Measurements from ENCODE around the gene UBE2U. TPM values are rescaled to one million over a fixed set of nuclear protein-coding genes. Genes with fewer than 3 reads are reported as not detected.
"Not testable (repeated sequence)": the region's sequence is repeated elsewhere in the genome, so short reads cannot be mapped to it uniquely, and the experiment has no call there.

The UBE2U gene
- total and polyA plus RNA-seq, 10 of the 15 experiments (the other 5 are each of a cell fraction or from before 2014, with no cell fraction given): not detected

DNA sequence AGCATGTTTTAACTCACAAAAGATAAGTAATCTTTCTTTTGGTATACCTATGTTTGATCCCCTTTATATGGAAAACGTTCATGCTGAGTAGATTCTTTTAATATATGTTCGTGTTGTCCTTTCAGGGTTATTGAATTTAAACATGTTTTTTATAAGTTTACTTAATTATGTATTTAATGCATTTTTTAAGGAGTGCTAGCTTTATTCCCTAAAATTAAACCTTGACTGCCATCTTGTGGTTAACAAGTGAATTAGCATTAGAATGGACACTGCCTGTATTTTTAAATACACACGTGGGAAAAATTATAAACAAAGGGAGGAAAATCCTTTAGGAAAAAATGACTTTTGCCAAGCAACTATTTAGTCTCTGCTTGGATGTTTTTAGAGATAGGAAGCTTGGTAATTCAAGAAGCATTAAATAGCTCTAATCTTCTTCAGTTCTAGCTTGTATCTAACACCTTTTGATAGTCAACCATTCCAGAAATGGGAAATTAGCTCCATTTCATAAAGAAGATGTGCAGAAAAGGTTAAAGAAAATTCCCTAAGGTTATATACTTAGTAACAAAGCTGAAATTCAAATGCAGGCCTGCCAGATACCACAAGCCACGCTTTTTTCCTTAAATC is 43.0 kb downstream of the UBE2U start (continued):
- TF ChIP-seq ZNF592 (IDR thresholded peaks at IDR 0.05) (peak; percentile 42; the same call in 1 of the 2 replicates), SMC3 (IDR thresholded peaks at IDR 0.05; ENCODE audit: borderline replicate concordance, low read length) (peak; percentile 79), ELK1 (IDR thresholded peaks at IDR 0.05; ENCODE audit: low read depth, low read length) (no peak)

DNA sequence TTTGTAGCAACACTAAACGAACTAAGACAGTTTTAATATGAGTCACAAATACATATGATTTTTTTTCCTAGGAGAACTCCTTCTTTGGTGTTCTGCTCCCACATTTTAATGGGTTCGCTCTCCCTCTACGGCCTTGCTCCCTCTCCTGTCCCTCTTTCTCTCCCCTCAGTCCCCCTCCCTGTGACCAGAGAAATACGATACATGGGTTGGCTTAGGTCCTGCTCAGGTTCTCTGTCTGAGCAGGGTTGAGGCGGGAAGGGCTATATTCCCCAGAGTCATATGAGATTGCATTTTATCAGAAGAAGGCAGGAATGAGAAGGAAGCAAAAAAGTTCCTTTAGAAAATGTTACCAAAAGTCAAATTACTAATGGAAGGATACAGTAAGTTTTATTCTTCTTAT is 44.6 kb downstream of the UBE2U start:
- H3K9ac ChIP-seq (ENCODE audit: control insufficient read depth, insufficient read depth, low read length): no peak overlapping the region
- H3K9me3 ChIP-seq (replicated peaks; ENCODE audit: control insufficient read depth, insufficient read depth, low read length): no peaks in the 10 kb centered on the region
- no peak overlapping the region for H3K4me3 ChIP-seq
- intact Hi-C loops (cut with micrococcal nuclease; ENCODE audit: unreplicated experiment) (no loop called here), in situ Hi-C loops (cut with MboI) (no loop called here)
- H3K4me1 ChIP-seq (ENCODE audit: control insufficient read depth, insufficient read depth, low read length): no peaks in the 10 kb centered on the region
- no peak overlapping the region for H3K27ac ChIP-seq (ENCODE audit: control insufficient read depth, insufficient read depth)
- POLR2A ChIA-PET: interaction anchor here (0.6 kb wide), 2 partner anchors 108 to 418 kb away, joined by 4 to 6 read pairs; no protein-coding TSS in a partner anchor
- FAIRE-seq (no peak), DNase-seq (ENCODE audit: low read depth, low spot score) (no peak), ATAC-seq (no peak)
- TF ChIP-seq, protein P1, sequence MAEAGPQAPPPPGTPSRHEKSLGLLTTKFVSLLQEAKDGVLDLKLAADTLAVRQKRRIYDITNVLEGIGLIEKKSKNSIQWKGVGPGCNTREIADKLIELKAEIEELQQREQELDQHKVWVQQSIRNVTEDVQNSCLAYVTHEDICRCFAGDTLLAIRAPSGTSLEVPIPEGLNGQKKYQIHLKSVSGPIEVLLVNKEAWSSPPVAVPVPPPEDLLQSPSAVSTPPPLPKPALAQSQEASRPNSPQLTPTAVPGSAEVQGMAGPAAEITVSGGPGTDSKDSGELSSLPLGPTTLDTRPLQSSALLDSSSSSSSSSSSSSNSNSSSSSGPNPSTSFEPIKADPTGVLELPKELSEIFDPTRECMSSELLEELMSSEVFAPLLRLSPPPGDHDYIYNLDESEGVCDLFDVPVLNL (IDR thresholded peaks at IDR 0.05; ENCODE audit: low read depth, low read length): no peak
- TF ChIP-seq SIX5 (IDR thresholded peaks at IDR 0.05; ENCODE audit: low read depth, low read length, severe bottlenecking) (no peak), DPF2 (IDR thresholded peaks at IDR 0.05) (no peak)
- no TSS peak for BruUV-seq (replicated peaks)
- no peak overlapping the region for H3K4me2 ChIP-seq (ENCODE audit: control insufficient read depth, insufficient read depth)
- no peaks in the 10 kb centered on the region for H3K79me2 ChIP-seq (ENCODE audit: control insufficient read depth, insufficient read depth, low read length)
- 20% methylated on average over 5 of the region's 5 CpGs for WGBS (ENCODE audit: insufficient coverage, insufficient replicate concordance, low lambda C conversion rate, missing lambda C conversion rate)
- RAD21 ChIA-PET (ENCODE audit: unreplicated experiment): interaction anchor here (0.6 to 1.1 kb wide), 3 partner anchors 109 to 247 kb away, joined by 4 read pairs; no protein-coding TSS in a partner anchor
- no peaks in the 10 kb centered on the region for H4K20me1 ChIP-seq (ENCODE audit: control insufficient read depth, insufficient read depth)
- SMC1A ChIA-PET (ENCODE audit: uncharacterized antibody, unreplicated experiment): interaction anchor here (1.2 to 6.4 kb wide), 4 partner anchors 111 to 574 kb away, joined by 3 to 49 read pairs (median 8); no protein-coding TSS in a partner anchor
- no peaks in the 10 kb centered on the region for H3K36me3 ChIP-seq (ENCODE audit: control insufficient read depth in 2 of 2, insufficient read depth in 2 of 2, low read length in 1 of 2)
- no peak overlapping the region for H2AFZ ChIP-seq (ENCODE audit: control insufficient read depth, low read depth, low read length)
- CTCF ChIA-PET: interaction anchor here (0.6 to 2.9 kb wide), 13 partner anchors 8 to 631 kb away, joined by 3 to 35 read pairs (median 4); no protein-coding TSS in a partner anchor
- H3K27me3 ChIP-seq (replicated peaks in 1 of 2; ENCODE audit: control insufficient read depth in 2 of 2, insufficient read depth in 2 of 2, low read length in 1 of 2): 0 out of 4 replicates have a peak, but pooled peaks cover 0 to 2% of the 10 kb centered on the region in 2 experiments

GRCh38 chr1:64250472-64250871 is 47.0 kb downstream of the UBE2U start:
- H2AFZ ChIP-seq (ENCODE audit: control insufficient read depth, low read depth, low read length); ATAC-seq; H3K36me3 ChIP-seq (ENCODE audit: control insufficient read depth in 2 of 2, insufficient read depth in 2 of 2, low read length in 1 of 2); H4K20me1 ChIP-seq (ENCODE audit: control insufficient read depth, insufficient read depth); FAIRE-seq; POLR2A ChIA-PET; SMC1A ChIA-PET (ENCODE audit: uncharacterized antibody, unreplicated experiment); H3K9me3 ChIP-seq (replicated peaks; ENCODE audit: control insufficient read depth, insufficient read depth, low read length); DNase-seq (ENCODE audit: low read depth, low spot score); H3K9ac ChIP-seq (ENCODE audit: control insufficient read depth, insufficient read depth, low read length); H3K4me3 ChIP-seq; intact Hi-C loops (cut with micrococcal nuclease; ENCODE audit: unreplicated experiment); H3K4me2 ChIP-seq (ENCODE audit: control insufficient read depth, insufficient read depth); H3K27ac ChIP-seq (ENCODE audit: control insufficient read depth, insufficient read depth); H3K27me3 ChIP-seq (replicated peaks in 1 of 2; ENCODE audit: control insufficient read depth in 2 of 2, insufficient read depth in 2 of 2, low read length in 1 of 2); H3K79me2 ChIP-seq (ENCODE audit: control insufficient read depth, insufficient read depth, low read length); BruUV-seq (replicated peaks); H3K4me1 ChIP-seq (ENCODE audit: control insufficient read depth, insufficient read depth, low read length): not testable (repeated sequence)
- WGBS (ENCODE audit: insufficient coverage, insufficient replicate concordance, low lambda C conversion rate, missing lambda C conversion rate): 82% methylated on average over 2 of the region's 2 CpGs
- ChIA-PET CTCF (interaction anchor here (0.7 kb wide), 1 partner anchor 693 kb away, joined by 3 read pairs; no protein-coding TSS in a partner anchor), RAD21 (ENCODE audit: unreplicated experiment) (interaction anchor here (1.0 kb wide), 1 partner anchor 559 kb away, joined by 3 read pairs; no protein-coding TSS in a partner anchor)
- in situ Hi-C loops (cut with MboI): loop anchor here (25.0 kb wide), 1 partner anchor 787 kb away; no protein-coding TSS in a partner anchor

Measured in GM12878 (cell line).